ENCODE data around the gene SLC6A2.

DNA sequence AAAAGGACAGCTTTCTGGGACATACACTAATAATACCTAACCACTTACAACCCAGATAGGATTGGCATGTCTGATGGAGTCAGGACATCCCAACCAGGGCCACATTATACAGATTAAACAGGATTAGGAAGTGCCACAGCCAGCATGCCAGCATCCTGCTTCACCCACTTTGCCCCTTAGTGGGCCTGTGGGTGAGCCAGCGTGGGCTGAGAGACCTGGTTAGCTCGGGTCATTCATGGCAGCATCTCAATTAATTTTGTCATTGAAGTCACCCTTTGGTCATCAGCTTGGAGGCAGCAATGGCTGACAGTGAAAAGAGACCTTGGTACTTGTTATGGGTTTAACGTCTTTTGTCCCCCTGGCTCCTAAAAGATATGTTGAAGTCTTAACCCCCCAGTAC, 29.9 kb upstream of the SLC6A2 start:
- TF ChIP-seq POLR2A (IDR thresholded peaks at IDR 0.05): no peak
- TF ChIP-seq, protein P1, sequence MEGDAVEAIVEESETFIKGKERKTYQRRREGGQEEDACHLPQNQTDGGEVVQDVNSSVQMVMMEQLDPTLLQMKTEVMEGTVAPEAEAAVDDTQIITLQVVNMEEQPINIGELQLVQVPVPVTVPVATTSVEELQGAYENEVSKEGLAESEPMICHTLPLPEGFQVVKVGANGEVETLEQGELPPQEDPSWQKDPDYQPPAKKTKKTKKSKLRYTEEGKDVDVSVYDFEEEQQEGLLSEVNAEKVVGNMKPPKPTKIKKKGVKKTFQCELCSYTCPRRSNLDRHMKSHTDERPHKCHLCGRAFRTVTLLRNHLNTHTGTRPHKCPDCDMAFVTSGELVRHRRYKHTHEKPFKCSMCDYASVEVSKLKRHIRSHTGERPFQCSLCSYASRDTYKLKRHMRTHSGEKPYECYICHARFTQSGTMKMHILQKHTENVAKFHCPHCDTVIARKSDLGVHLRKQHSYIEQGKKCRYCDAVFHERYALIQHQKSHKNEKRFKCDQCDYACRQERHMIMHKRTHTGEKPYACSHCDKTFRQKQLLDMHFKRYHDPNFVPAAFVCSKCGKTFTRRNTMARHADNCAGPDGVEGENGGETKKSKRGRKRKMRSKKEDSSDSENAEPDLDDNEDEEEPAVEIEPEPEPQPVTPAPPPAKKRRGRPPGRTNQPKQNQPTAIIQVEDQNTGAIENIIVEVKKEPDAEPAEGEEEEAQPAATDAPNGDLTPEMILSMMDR (IDR thresholded peaks at IDR 0.05): no peak

Data from thyroid gland (tissue), 4 donors.